Neural progenitor cell (in vitro differentiated cells): ENCODE data around the gene SENP2.

Experiments
- CTCF ChIP-seq: fragments of 200-600 bp; sonication (generic); IDR thresholded peaks from 2 replicates; pipeline ENCODE4 v1.5.1; 2017; ENCODE audit warnings: antibody characterized with exemption, mild to moderate bottlenecking
- EZH2 ChIP-seq: fragments of 200-600 bp; sonication (generic); IDR thresholded peaks from 2 replicates; pipeline ENCODE4 v1.6.1; 2017; ENCODE audit warnings: antibody characterized with exemption, mild to moderate bottlenecking, moderate library complexity

- no peak for TF ChIP-seq CTCF
- TF ChIP-seq EZH2: no peak
Observed at GRCh38 chr3:185582236-185582635, 3.9 kb upstream of the SENP2 start.
